Stomach (tissue), 9 donors: Measurements from ENCODE around the gene MBP. TPM values are rescaled to one million over a fixed set of nuclear protein-coding genes. Genes with fewer than 3 reads are reported as not detected.

Source experiments
- DNase-seq, 2 donors: peaks; one replicate each; pipeline versions ENCODE4 v3.0.0 to v3.0.0-alpha.2; 2013 to 2019
- H3K27ac ChIP-seq, 5 donors: fragments of 200-600 bp in 4 of 5; sonication (generic) in 4 of 5; one replicate each; pipeline ENCODE4 v1.5.1; 2013 to 2019; ENCODE audit warnings: mild to moderate bottlenecking in 1 of 5, moderate library complexity in 1 of 5
- H3K27me3 ChIP-seq, 3 donors: fragments of 200-600 bp; sonication (generic); one replicate each; pipeline ENCODE4 v1.5.1; 2017 to 2019; ENCODE audit warnings: mixed run types in 1 of 3
- H3K36me3 ChIP-seq, 4 donors: fragments of 200-600 bp; sonication (generic); 1 replicate in 3 of 4; 2 replicates in 1 of 4; pipeline ENCODE4 v1.5.1; 2016 to 2019
- H3K4me1 ChIP-seq, 4 donors: fragments of 200-600 bp; sonication (generic); one replicate each; pipeline ENCODE4 v1.5.1; 2016 to 2019
- H3K4me3 ChIP-seq, 4 donors: fragments of 200-600 bp; sonication (generic) in 3 of 4; one replicate each; pipeline ENCODE4 v1.5.1; 2016 to 2019; ENCODE audit warnings: mild to moderate bottlenecking in 1 of 4
- H3K9me3 ChIP-seq, 4 donors: fragments of 200-600 bp; sonication (generic); one replicate each; pipeline ENCODE4 v1.5.1; 2016 to 2019
- EP300 ChIP-seq: sonication (generic); formaldehyde crosslinking; IDR thresholded peaks from one replicate; pipeline ENCODE4 v1.6.1; 2017; ENCODE audit warnings: antibody characterized with exemption
- POLR2A ChIP-seq, 4 donors: fragments of 450-650 bp; IDR thresholded peaks; one replicate each; pipeline ENCODE4 v1.6.1; 2016; ENCODE audit warnings: antibody characterized with exemption in 4 of 4, control low read depth in 2 of 4, mild to moderate bottlenecking in 1 of 4, moderate library complexity in 1 of 4
- POLR2AphosphoS5 ChIP-seq, 3 donors: sonication (generic); formaldehyde crosslinking; IDR thresholded peaks; one replicate each; pipeline ENCODE4 v1.6.1; 2016; ENCODE audit warnings: antibody characterized with exemption in 3 of 3
- WGBS, 5 donors: extraction: QIAGEN DNeasy Blood & Tissue Kit in 3 of 5; methylation state at CpG; one replicate each; pipeline versions ENCODE4 v1.1.5 to v1.1.7; 2013 to 2018; 5-methylcytosine and 5-hydroxymethylcytosine counted together
- intact Hi-C: fragments of 100-400 bp; cut with DNase I; formaldehyde crosslinking; loops from one replicate; pipeline ENCODE4 v1.15.1; 2023; ENCODE audit warnings: low total_unique reads
- polyA plus RNA-seq, 3 donors: library from polyadenylated mRNA; stranded (reverse); fragments of 200-250 nt; gene quantifications; one replicate each; pipeline ENCODE4 v1.2.3, GENCODE V29; 2013
- total RNA-seq, 5 donors: library from RNA; depleted of rRNA; stranded (reverse); fragments of >200 nt; gene quantifications; one replicate each; pipeline versions ENCODE4 v1.1.0 to v1.2.3, GENCODE V29; 2014 to 2016
- TF ChIP-seq, protein P1 (sequence below), 7 experiments: fragments of 450-650 bp in 4 of 7; fragments of 200-600 bp in 3 of 7; sonication (generic) in 3 of 7; IDR thresholded peaks; one replicate each; pipeline ENCODE4 v1.5.1; 2016 to 2019; ENCODE audit warnings: antibody characterized with exemption in 7 of 7, control low read depth in 2 of 7, mild to moderate bottlenecking in 1 of 7
- donor health status: healthy with polysubstance abuse.
- donor health status: Bipolar disorder and iron deficiency.
- donor health status: healthy.

Gene MBP
- total and polyA plus RNA-seq, 8 donors, result 7.9 to 407 (median 33.3) TPM

DNA sequence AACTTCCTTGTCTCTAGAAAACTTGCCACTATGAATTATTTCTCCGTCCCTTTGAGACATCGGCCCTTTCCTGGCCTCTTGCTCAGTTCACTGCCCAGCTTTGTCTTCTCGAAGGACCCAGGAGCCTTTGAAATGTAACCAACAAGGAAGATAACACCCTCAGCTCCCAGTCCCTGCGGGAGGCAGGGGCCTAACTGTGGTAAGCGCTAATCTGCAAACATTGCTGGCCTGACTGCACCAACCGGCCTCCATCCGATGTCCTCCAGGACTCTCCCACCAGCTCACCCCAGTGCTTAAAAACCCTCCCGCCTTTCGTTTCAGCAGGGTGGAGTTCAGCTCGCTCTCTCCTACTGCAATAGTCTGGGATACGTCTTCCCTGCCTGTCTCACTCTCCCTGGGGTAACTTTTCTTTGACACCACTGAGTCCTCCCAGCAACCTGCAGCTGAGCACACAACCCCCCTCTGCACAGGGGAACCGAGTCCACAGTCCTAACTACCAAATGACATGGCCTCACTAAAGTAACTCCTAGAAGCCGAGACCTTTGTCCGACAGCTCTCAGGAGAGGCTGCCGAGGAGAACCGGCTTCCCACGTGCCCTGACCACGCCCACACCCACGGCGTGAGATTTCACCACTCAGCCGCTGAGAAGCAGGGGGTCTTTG lies 76.1 kb downstream of the MBP start:
- 16 to 35% (median 24%) methylated on average over 21 of the region's 21 CpGs for WGBS, 5 donors
- peaks cover 54 to 90% (median 62%) of the 10 kb centered on the region in 4 donors for H3K4me1 ChIP-seq
- H3K4me3 ChIP-seq, result no peak overlapping the region
- intact Hi-C loops, result loop anchor here (10.0 kb wide), 1 partner anchor 52 kb away; no protein-coding TSS in a partner anchor
- no peaks in the 10 kb centered on the region for H3K9me3 ChIP-seq
- peaks cover 0 to 5% (median 0%) of the 10 kb centered on the region in 4 donors for H3K36me3 ChIP-seq
- no peaks in the 10 kb centered on the region for H3K27me3 ChIP-seq
- TF ChIP-seq EP300, result no peak
- TF ChIP-seq POLR2AphosphoS5 (IDR thresholded peaks at IDR 0.05), result no peak
- TF ChIP-seq, protein P1, sequence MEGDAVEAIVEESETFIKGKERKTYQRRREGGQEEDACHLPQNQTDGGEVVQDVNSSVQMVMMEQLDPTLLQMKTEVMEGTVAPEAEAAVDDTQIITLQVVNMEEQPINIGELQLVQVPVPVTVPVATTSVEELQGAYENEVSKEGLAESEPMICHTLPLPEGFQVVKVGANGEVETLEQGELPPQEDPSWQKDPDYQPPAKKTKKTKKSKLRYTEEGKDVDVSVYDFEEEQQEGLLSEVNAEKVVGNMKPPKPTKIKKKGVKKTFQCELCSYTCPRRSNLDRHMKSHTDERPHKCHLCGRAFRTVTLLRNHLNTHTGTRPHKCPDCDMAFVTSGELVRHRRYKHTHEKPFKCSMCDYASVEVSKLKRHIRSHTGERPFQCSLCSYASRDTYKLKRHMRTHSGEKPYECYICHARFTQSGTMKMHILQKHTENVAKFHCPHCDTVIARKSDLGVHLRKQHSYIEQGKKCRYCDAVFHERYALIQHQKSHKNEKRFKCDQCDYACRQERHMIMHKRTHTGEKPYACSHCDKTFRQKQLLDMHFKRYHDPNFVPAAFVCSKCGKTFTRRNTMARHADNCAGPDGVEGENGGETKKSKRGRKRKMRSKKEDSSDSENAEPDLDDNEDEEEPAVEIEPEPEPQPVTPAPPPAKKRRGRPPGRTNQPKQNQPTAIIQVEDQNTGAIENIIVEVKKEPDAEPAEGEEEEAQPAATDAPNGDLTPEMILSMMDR (IDR thresholded peaks at IDR 0.05), result no peak
- TF ChIP-seq POLR2A (IDR thresholded peaks at IDR 0.05), result no peak
- peak in 1 of 2 donors; percentile 74 for DNase-seq
- peak overlapping the region; percentile 39 to 90 (median 81) for H3K27ac ChIP-seq

DNA sequence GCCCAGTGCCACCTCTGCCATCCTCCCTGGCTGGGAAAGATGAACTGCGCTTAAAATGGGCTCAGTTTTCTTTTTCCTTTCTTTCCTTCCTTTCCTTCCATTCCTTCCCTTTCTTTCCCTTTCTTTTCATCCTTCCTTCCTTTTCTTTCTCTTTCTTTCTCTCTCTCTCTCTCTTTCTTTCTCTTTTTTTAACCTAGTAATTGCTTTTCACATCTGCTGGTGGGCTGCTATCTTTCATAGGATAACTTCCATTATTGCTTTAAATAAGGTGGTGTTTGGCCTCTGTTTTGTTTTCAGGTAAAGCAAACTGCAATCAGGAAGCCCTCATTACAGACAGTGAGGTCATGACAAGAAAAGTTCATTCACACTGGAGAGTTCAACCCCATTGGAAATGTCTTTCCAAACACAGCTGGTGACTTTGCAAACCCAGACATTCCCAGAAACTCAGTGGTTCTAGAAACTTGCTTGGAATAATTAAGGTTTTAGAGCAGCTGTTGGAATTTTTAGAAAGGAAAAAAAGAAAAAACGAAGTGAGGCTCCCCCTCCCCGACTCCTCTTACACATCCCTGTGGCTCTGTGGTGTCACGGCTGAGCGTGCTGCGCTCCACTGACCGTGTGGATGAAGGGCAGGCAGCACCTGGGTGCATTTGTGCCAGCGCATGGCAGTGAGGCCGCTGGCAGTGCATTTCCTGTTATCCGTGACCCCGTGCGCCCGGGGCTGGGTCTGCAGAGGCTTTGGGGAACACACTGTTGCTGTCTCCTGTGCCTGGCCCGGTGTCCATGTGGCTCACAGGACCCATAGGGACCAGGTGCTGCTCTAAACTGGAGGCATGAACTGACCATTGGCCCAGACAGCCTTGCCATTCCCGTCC lies 76.9 kb downstream of the MBP start:
- intact Hi-C loops, result loop anchor here (10.0 kb wide), 1 partner anchor 51 kb away; no protein-coding TSS in a partner anchor

DNA sequence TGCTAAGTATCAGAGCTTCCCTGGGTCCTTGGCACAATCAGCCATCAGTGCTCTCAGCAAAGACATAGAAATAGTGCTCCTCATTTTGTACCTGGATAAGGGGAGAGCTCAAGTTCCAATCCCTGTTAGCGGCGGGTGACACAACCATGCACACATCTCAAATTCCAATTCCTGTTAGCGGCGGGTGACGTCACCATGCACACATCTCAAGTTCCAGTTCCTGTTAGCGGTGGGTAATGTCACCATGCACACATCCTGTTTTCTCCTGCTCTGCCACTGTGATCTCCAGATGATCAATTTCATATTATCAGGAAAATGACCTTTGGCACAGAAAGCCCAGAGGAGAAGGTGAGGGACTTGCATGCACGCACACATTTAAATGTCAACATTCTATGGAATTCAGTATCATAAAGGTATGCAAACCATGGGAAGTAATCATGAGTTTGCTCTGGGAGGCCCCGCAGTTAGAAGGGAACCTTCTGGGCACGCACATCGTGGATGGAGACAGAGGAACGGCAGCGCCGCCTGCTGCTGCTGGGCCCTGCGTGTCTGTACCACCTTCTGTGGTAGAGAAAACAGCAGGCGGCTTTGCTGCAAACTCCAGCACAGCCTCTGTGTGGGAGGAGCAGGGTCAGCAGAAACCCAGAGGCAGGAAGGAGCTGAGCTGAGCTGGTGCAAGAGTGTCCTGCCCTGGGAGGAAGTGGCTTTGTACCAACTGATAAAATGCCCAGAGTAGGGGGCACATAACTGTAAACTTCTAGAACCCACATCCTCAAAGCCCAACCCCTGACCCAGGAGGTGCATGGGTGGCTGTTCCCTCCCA lies 77.8 kb downstream of the MBP start:
- intact Hi-C loops, result loop anchor here (10.0 kb wide), 1 partner anchor 50 kb away; no protein-coding TSS in a partner anchor
- Histone ChIP-seq H3K9me3 (no peaks in the 10 kb centered on the region), H3K27ac (peak overlapping the region; percentile 55 to 90 (median 81)), H3K36me3 (peaks cover 0 to 5% (median 0%) of the 10 kb centered on the region in 4 donors), H3K27me3 (no peaks in the 10 kb centered on the region), H3K4me1 (peaks cover 44 to 74% (median 49%) of the 10 kb centered on the region in 4 donors), H3K4me3 (no peak overlapping the region)
- 6 to 26% (median 16%) methylated on average over 15 of the region's 15 CpGs for WGBS, 5 donors
- DNase-seq, result peak; percentile 82 to 95
- TF ChIP-seq, protein P1 (IDR thresholded peaks at IDR 0.05), result peak in 5 of 7 experiments; percentile 26 to 66 (median 54)
- TF ChIP-seq EP300 (no peak), POLR2A (IDR thresholded peaks at IDR 0.05) (no peak), POLR2AphosphoS5 (IDR thresholded peaks at IDR 0.05) (peak in 2 of 3 donors; percentile 7 to 38)

More for the DNA sequence above, 76.9 kb downstream of the MBP start:
- Histone ChIP-seq H3K36me3 (peaks cover 0 to 5% (median 0%) of the 10 kb centered on the region in 4 donors), H3K27ac (peak overlapping the region; percentile 55 to 90 (median 81)), H3K27me3 (no peaks in the 10 kb centered on the region), H3K9me3 (no peaks in the 10 kb centered on the region), H3K4me3 (no peak overlapping the region), H3K4me1 (peaks cover 46 to 82% (median 54%) of the 10 kb centered on the region in 4 donors)
- DNase-seq, result peak; percentile 43 to 50
- WGBS, 5 donors, result 58 to 73% (median 66%) methylated on average over 13 to 15 of the region's 15 CpGs
- TF ChIP-seq, protein P1 (IDR thresholded peaks at IDR 0.05), result no peak
- TF ChIP-seq EP300, result no peak
- no peak for TF ChIP-seq POLR2AphosphoS5 (IDR thresholded peaks at IDR 0.05)
- no peak for TF ChIP-seq POLR2A (IDR thresholded peaks at IDR 0.05)
